ENCODE measurements around the gene ATXN7L1. TPM values are rescaled to one million over a fixed set of nuclear protein-coding genes. Genes with fewer than 3 reads are reported as not detected.

Gene ATXN7L1
- total RNA-seq, 3 donors from 2014 or later: 2.5 to 5.5 (median 5.4) TPM

DNA sequence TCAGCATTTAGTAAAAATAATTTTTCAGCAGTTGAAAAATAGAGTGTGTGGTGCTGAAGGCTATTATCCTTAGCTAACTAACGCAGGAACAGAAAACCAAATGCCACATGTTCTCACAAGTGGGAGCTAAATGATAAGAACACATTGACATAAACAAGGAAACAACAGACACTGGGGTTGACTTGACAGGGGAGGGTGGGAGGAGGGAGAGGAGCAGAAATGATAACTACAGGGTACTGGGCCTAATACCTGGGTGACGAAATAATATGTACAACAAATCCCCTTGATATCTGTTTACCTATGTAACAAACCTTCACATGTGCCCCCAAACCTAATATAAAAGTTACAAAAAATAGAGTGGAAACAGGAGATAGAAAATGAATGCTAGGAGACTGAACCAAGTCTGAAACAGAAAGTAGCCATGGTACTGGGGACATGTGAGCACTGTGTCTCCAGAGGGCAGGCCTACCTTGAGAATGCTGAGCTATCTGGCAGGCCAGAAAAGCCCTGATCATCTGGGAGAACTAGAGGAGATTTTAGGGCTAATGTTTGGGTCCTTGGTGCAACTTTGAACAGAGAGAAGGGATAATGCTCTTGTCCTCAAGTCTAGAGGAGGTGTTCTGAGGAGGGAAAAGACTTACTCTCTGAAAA lies 290.4 kb downstream of the ATXN7L1 start:
- peaks cover 1% of the 10 kb centered on the region for H3K36me3 Mint-ChIP-seq (ENCODE audit: insufficient read depth)
- no peak for ATAC-seq
- H3K4me1 Mint-ChIP-seq (ENCODE audit: low read depth): peaks cover 16% of the 10 kb centered on the region
- DNase-seq: no peak
- H3K4me3 Mint-ChIP-seq: no peak overlapping the region
- H3K9me3 Mint-ChIP-seq: peaks cover 8% of the 10 kb centered on the region
- H3K27me3 Mint-ChIP-seq (ENCODE audit: low read depth): peaks cover 14% of the 10 kb centered on the region

DNA sequence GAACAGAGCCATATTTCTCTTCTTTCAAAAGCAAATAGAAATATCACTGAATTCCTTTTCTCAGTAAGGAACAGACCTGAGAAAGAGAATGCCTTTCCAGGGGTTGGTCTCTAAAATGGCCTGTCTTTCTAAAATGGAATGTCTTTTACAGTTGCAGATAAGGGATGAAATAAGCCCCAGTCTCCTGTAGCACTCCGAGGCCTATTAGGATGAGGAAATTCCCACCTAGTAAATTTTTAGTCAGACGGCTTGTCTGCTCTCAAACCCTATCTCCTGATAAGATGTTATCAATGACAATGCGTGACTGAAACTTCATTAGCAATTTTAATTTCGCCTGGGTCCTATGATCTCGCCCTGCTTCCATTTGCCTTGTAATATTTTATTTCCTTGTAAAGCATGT lies 292.2 kb downstream of the ATXN7L1 start:
- peaks cover 12% of the 10 kb centered on the region for H3K4me1 Mint-ChIP-seq (ENCODE audit: low read depth)
- H3K9me3 Mint-ChIP-seq: peaks cover 8% of the 10 kb centered on the region
- ATAC-seq (no peak), DNase-seq (no peak)
- H3K36me3 Mint-ChIP-seq (ENCODE audit: insufficient read depth): peaks cover 1% of the 10 kb centered on the region
- H3K4me3 Mint-ChIP-seq: no peak overlapping the region
- peaks cover 17% of the 10 kb centered on the region for H3K27me3 Mint-ChIP-seq (ENCODE audit: low read depth)

DNA sequence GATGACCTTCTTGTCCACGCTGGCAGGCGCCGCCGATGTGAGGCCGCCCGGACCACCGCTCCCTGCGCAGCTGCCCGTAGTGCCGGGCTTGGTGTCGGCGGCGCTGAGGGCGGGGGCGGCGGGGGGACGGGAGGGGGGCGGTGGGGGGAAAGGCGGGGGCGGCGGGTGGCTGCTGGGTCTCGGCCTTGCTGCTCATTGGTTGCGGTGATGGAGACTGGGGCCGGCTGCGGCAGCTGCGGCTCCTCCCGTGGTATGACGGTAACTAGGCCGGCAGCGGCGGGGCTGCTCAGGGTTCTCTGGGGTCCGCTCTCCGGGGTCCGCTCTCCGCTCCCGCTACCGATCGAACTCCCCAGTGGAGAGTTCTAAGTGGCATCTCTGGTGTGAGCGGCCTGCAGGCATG lies 293.3 kb downstream of the ATXN7L1 start:
- ATAC-seq: no peak
- no peak for DNase-seq
- H3K4me1 Mint-ChIP-seq (ENCODE audit: low read depth): peaks cover 8% of the 10 kb centered on the region
- peaks cover 17% of the 10 kb centered on the region for H3K27me3 Mint-ChIP-seq (ENCODE audit: low read depth)
- H3K9me3 Mint-ChIP-seq: peaks cover 8% of the 10 kb centered on the region
- peaks cover 1% of the 10 kb centered on the region for H3K36me3 Mint-ChIP-seq (ENCODE audit: insufficient read depth)
- no peak overlapping the region for H3K4me3 Mint-ChIP-seq

DNA sequence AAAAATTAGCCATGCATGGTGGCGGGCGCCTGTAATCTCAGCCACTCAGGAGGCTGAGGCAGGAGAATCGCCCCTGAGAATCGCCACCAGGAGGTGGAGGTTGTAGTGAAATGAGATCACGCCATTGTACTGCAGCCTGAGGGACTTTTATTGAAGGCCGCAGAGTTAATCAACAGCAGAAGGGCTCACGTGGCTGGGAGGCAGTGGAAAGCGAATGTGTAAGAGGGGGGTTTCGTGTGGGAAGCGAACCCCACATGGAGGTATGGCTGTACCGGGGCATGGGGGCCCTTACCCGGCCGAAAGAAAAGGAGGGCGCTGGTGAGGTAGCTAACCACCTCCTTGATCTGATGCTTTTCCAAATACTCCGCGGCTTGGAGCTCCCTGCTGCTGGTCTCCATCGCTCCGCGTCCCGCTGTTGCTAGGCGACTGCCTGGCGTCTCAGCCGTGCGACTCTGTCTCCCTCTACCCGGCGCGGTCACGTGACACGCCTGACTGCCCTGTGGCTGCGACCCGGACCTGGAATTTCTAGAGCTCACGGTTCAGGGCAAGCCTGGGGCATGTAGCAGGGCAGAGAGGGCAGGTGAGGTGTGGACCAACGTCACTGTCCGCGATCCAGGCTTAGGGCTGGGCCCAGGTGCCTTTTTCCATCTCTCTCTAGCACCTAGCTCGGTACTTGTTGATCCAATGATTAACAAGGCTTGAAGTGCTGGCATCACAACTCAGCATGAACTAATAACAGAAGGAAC lies 295.2 kb downstream of the ATXN7L1 start, which contains the start of gene EFCAB10:
EFCAB10 (minus strand) TSS at position 428 of the 746 bp plus-strand sequence; CDS start at position 398, 30 bp downstream.
- Mint-ChIP-seq H3K9me3 (peaks cover 8% of the 10 kb centered on the region), H3K36me3 (ENCODE audit: insufficient read depth) (peaks cover 1% of the 10 kb centered on the region), H3K4me1 (ENCODE audit: low read depth) (peaks cover 5% of the 10 kb centered on the region), H3K27me3 (ENCODE audit: low read depth) (peaks cover 17% of the 10 kb centered on the region), H3K4me3 (peak within 1 kb of the TSS; percentile 70)
- peak; percentile 62 to 82 for ATAC-seq
- peak; percentile 8 for DNase-seq

DNA sequence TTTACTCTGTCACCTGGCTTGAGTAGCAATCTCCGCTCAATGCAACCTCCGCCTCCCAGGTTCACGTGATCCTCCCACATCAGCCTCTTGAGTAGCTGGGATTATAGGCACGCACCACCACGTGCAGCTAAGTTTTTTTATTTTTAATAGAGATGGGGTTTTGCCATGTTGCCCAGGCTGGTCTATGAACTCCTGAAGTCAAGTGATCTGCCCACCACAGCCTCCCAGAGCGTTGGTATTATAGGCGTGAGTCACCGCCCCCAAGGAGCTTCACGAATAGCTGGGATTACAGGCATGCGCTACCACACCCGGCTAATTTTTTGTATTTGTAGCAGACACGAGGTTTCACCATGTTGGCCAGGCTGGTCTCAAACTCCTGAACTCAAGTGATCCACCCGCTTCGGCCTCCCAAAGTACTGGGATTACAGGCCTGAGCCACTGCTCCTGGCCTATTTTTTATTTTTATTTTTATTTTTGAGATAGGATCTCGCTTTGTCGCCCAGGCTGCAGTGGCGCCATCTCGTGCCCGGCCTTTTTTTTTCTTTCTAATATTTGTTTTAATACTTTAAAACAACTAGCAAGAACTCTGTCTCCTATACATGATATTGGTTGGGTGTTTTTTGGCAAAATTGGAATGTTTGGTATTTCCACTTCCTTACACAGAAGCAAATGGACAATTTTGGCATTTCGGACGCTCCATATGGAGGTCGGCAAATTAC lies 296.2 kb downstream of the ATXN7L1 start:
- H3K36me3 Mint-ChIP-seq (ENCODE audit: insufficient read depth): peaks cover 1% of the 10 kb centered on the region
- ATAC-seq: no peak
- peaks cover 8% of the 10 kb centered on the region for H3K9me3 Mint-ChIP-seq
- no peak for DNase-seq
- H3K27me3 Mint-ChIP-seq (ENCODE audit: low read depth): peaks cover 17% of the 10 kb centered on the region
- H3K4me3 Mint-ChIP-seq: no peak overlapping the region
- peaks cover 5% of the 10 kb centered on the region for H3K4me1 Mint-ChIP-seq (ENCODE audit: low read depth)

DNA sequence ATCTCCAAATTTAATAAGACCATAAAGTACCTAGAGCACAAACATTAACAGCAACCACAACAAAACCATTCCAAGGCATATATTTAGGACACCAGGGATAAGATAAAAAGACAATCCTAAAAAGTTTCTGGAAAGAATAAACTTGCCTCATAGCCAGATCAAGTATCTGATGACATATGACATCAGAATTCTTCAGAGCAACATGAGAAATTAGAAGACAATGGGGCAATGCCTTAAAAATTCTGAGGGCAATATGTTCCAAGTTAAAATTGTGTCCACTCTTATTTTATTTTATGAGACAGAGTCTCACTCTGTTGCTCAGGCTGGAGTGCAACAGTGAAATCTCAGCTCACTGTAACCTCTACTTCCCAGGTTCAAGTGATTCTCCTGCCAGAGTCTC lies 297.9 kb downstream of the ATXN7L1 start:
- no peak for ATAC-seq
- H3K9me3 Mint-ChIP-seq: no peaks in the 10 kb centered on the region
- peaks cover 17% of the 10 kb centered on the region for H3K27me3 Mint-ChIP-seq (ENCODE audit: low read depth)
- no peak for DNase-seq
- H3K36me3 Mint-ChIP-seq (ENCODE audit: insufficient read depth): peaks cover 2% of the 10 kb centered on the region
- H3K4me3 Mint-ChIP-seq: no peak overlapping the region
- peaks cover 5% of the 10 kb centered on the region for H3K4me1 Mint-ChIP-seq (ENCODE audit: low read depth)

DNA sequence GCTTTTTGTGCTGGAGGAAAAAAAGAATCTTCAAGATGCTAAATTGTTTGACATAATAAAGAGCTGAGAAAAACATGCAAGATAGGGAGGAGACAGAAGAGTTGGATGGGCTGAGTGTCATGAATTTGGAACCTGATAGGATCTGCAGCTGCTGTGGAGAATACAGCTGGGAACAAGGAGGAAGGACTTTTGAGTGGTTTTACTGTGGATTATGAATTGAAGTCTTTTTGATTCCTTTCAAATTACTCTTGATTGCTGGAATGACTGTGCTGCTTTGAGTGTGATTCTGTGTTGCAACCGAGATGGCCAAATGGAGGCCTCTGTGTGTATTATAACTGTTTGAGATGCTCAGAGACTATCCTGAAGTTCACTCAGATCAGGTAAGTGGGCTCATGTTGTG lies 299.1 kb downstream of the ATXN7L1 start:
- H3K9me3 Mint-ChIP-seq: no peaks in the 10 kb centered on the region
- H3K4me1 Mint-ChIP-seq (ENCODE audit: low read depth): peaks cover 5% of the 10 kb centered on the region
- peaks cover 2% of the 10 kb centered on the region for H3K36me3 Mint-ChIP-seq (ENCODE audit: insufficient read depth)
- no peak for DNase-seq
- no peak overlapping the region for H3K4me3 Mint-ChIP-seq
- ATAC-seq: no peak
- H3K27me3 Mint-ChIP-seq (ENCODE audit: low read depth): peaks cover 11% of the 10 kb centered on the region

DNA sequence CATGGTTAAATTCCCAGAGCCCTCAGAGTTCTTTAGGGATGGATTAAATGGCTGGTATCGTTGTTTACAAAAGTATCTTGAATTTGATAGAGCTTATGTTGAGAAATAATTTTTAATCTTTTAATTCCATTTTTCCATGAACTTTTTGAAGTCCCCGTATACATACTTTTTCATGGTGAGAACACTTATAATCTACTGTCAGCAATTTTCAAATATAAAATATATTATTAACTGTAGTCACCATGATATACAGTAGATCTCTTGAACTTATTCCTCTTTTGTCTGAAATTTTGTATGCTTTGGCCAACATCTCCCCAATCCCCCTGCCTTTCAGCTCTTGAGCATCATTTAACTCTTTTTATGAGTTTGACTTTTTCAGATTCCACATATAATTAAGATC lies 304.5 kb downstream of the ATXN7L1 start:
- Mint-ChIP-seq H3K4me3 (no peak overlapping the region), H3K27me3 (ENCODE audit: low read depth) (no peaks in the 10 kb centered on the region), H3K36me3 (ENCODE audit: insufficient read depth) (peaks cover 17% of the 10 kb centered on the region), H3K4me1 (ENCODE audit: low read depth) (no peaks in the 10 kb centered on the region), H3K9me3 (no peaks in the 10 kb centered on the region)
- no peak for ATAC-seq
- DNase-seq: no peak

DNA sequence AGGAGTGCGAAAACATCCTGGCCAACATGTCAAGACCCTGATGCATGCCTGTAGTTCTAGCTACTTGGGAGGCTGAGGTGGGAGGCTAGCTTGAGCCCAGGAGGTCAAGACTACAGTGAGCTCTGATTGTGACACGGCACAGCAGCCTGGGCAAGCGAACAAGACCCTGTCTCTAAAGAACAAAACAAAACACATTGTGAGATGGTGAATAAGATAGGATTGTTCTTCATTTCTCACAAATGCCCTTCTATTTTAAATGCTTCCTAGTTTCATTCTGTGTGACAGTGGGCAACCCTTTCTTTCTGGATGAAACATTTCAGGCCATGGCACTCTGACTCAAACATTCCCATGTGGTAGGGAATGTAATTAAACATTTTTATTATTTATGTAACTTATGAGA lies 308.6 kb downstream of the ATXN7L1 start:
- peaks cover 24% of the 10 kb centered on the region for H3K36me3 Mint-ChIP-seq (ENCODE audit: insufficient read depth)
- H3K4me1 Mint-ChIP-seq (ENCODE audit: low read depth): no peaks in the 10 kb centered on the region
- ATAC-seq (no peak), DNase-seq (no peak)
- H3K4me3 Mint-ChIP-seq: no peak overlapping the region
- H3K27me3 Mint-ChIP-seq (ENCODE audit: low read depth): no peaks in the 10 kb centered on the region
- no peaks in the 10 kb centered on the region for H3K9me3 Mint-ChIP-seq

DNA sequence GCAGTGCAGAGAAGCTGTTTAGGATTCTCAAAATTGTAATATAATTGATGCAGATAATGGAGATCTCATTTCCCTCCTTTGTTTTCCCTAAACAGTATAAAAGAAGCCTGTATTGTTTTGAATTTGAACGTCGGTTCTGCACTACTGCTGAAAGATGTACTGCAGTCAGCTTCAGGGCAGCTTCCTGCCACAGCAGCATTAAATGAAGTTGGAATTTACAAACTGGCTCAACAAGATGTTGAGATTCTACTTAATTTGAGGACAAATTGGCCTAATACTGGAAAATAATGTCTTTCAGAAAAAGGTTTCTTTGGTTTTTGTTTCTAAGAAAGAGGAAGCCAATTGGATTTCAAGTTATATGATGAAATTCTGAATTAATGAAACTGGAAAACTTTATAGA lies 309.4 kb downstream of the ATXN7L1 start:
- no peaks in the 10 kb centered on the region for H3K27me3 Mint-ChIP-seq (ENCODE audit: low read depth)
- no peaks in the 10 kb centered on the region for H3K4me1 Mint-ChIP-seq (ENCODE audit: low read depth)
- DNase-seq (no peak), ATAC-seq (no peak)
- H3K4me3 Mint-ChIP-seq: no peak overlapping the region
- H3K9me3 Mint-ChIP-seq: no peaks in the 10 kb centered on the region
- H3K36me3 Mint-ChIP-seq (ENCODE audit: insufficient read depth): peaks cover 26% of the 10 kb centered on the region

DNA sequence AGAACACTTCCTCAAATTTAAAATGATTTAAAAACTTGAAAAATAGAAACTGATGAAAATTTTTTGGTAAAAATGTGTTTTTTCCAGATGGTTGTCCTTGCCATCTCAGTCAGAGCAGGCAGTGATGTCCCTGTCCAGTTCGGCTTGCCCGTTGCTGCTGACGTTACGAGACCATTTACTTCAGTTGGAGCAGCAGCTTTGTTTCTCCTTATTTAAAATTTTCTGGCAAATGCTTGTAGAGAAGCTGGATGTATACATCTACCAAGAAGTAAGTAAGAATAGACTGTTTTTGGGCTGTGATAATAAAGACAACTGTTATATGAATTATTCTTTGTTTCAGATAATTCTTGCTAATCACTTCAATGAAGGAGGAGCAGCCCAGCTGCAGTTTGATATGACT lies 311.2 kb downstream of the ATXN7L1 start:
- H3K9me3 Mint-ChIP-seq: no peaks in the 10 kb centered on the region
- H3K36me3 Mint-ChIP-seq (ENCODE audit: insufficient read depth): peaks cover 27% of the 10 kb centered on the region
- DNase-seq: no peak
- no peak overlapping the region for H3K4me3 Mint-ChIP-seq
- no peaks in the 10 kb centered on the region for H3K27me3 Mint-ChIP-seq (ENCODE audit: low read depth)
- H3K4me1 Mint-ChIP-seq (ENCODE audit: low read depth): no peaks in the 10 kb centered on the region
- ATAC-seq: no peak

DNA sequence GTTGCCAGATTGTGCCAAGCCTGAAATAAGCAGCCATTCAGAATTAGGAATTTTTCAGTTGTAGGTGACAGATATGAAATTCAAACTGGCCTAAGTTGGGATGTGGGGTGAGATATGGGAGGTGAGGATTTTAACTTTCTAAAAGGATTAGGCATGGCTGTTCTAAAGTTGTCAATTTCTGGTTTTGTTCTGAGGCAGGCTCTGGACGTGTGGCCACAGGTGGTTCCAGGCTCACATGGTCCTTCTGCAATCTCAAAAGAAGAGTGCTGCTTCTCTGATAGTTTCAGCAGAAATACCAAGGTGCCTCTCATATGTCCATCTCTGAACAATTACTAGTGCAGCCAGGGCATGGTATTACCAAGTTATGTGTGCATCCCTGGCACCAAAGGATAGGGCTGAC lies 316.5 kb downstream of the ATXN7L1 start:
- Mint-ChIP-seq H3K27me3 (ENCODE audit: low read depth) (no peaks in the 10 kb centered on the region), H3K4me1 (ENCODE audit: low read depth) (no peaks in the 10 kb centered on the region), H3K9me3 (no peaks in the 10 kb centered on the region), H3K36me3 (ENCODE audit: insufficient read depth) (peaks cover 15% of the 10 kb centered on the region), H3K4me3 (no peak overlapping the region)
- no peak for ATAC-seq
- no peak for DNase-seq
